GM15510 (cell line): ENCODE results near the gene CCDC106.

Experiments used
- POLR2A ChIP-seq: IDR thresholded peaks from 3 replicates; pipeline ENCODE4 v1.6.1; 2011; ENCODE audit warnings: borderline replicate concordance; ENCODE audit not compliant: insufficient read length; ENCODE audit errors: extremely low read depth

Gene CCDC106

DNA sequence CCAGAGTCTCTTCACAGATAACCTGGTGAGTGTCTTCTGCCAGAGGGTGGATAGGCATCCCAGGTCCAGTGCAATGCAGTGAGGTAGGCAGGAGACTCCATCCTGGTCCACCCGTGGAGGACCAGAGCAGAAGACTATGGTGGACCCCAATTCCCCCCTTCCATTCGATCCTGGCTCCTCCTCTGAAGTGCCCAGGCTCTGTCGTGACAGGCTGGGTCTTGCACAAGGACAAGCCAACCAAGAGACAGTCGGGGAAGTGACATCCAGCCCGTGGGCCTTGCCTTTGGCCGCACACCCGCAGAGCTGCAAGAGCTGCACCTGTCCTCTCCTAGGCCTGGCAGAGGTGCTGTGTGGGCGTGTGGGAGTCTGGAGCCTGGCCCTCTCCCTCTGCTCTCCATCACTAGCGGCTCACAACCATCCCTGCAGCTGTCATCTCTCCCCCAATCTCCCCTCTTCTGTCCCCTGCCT, 26.8 kb upstream of the CCDC106 start:
- no peak for TF ChIP-seq POLR2A

- no peak for TF ChIP-seq POLR2A
Measured at GRCh38 chr19:55621673-55622231, 26.3 kb upstream of the CCDC106 start.

DNA sequence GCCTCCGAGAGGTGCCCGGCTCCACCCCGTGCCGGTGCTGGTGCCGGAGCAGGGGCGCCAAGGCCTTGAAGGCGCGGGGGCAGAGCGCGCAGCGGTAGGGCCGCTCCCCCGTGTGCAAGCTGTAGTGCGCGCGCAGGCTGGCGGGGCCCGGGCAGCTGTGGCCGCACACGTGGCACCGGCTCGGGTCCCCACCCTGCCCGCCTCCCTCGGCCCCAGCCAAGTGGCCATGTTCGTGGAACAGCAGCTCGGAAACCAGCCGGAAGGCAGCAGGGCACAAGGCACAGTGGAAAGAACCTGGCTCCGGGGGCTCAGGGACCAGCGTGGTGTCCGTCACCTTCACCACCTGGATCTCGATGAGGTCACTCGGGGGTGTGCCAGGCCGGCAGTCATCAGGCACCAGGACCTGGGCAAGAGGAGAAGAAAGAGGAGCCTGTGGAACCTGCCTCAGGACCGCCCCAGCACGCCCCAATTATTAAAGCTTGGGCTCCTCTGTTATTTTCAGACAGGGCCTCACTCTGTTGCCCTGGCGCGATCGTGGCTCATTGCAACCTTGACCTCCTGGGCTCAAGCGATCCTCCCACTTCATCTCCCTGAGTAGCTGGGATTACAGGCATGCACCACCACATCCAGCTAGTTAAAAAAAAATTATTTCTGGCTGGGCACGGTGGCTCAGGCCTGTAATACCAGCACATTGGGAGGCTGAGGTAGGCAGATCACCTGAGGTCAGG, 25.6 kb upstream of the CCDC106 start:
- TF ChIP-seq POLR2A: no peak

DNA sequence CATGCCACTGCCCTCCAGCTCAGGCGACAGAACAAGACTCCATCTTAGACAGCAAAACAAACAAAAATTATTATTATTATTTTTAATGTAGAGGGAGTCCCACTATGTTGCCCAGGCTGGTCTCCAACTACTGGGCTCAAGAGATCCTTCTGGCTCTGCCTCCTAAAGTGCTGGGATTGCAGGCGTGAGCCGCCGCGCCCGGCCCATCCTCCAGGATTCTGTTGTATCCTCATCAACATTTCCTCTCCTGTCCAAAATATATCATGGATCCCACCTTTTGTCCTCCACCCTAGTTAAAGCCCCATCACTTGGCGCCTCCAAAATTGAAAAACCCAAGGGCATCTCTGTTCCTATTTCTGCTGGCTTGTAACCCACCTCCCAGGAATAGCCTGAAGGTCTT, 24.9 kb upstream of the CCDC106 start:
- TF ChIP-seq POLR2A: no peak

GRCh38 chr19:55623561-55623960, 24.5 kb upstream of the CCDC106 start:
- no peak for TF ChIP-seq POLR2A

- TF ChIP-seq POLR2A: peak; percentile 77
Measured at GRCh38 chr19:55624109-55625003, 23.7 kb upstream of the CCDC106 start, which contains the start of gene ZNF784. TSS of gene ZNF784 (minus strand) at chr19:55624566. CDS start at chr19:55624561, 5 bp downstream.

DNA sequence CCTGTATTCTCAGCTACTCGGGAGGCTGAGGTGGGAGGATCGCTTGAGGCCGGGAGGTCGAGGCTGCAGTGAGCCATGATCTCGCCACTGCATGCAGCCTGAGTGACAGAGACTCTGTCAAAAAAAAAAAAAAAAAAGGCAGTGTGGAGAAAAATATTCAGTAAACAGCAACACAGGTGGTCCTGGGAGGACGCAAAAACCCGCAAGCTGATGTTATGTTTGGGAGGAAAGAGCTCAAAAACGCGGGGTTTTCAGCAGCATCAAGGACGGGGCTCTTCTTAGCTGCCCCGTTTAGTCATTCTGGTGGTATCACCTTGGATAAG, 23.0 kb upstream of the CCDC106 start:
- no peak for TF ChIP-seq POLR2A

GRCh38 chr19:55626350-55626749, 21.7 kb upstream of the CCDC106 start:
- TF ChIP-seq POLR2A: no peak

DNA sequence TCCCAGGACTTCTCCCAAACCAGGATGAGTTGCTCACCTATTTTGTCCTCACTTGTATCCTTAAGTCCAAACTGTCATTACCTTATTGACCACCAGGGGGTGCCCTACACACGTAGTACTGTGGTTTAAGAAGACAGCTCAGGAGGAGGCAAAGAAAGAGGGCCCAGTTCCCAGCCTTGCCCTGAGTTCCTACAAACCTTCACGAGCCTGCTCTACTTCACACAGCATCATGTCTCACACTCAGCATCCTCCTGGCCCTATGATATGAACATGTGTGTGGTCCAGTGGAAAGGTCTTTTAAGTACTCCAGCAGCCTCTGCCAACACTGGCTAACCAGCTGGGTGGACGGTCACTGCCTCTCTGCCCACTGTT, 15.6 kb upstream of the CCDC106 start:
- no peak for TF ChIP-seq POLR2A

GRCh38 chr19:55633861-55634260, 14.2 kb upstream of the CCDC106 start:
- TF ChIP-seq POLR2A: no peak

DNA sequence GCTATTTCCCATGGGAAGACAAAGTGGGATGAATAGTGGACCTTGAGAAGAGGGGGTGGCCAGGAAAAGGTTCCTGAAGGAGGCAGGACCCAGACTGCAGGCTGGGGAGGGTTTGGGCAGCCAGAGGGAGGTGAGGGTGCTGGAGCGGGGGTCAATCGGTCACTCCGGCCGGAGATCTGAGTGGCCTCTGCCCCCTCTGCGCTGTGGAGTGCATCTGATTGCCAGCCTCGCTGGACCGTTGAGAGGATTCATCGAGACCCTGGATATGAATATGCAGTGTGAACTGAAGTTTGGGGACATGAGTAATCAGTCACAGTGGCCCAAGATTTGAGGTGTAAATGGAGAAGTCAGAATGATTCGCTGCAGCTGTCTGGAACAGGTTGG, 12.7 kb upstream of the CCDC106 start:
- no peak for TF ChIP-seq POLR2A

GRCh38 chr19:55635856-55636440, 12.1 kb upstream of the CCDC106 start:
- TF ChIP-seq POLR2A: no peak

GRCh38 chr19:55636723-55637122, 11.3 kb upstream of the CCDC106 start:
- no peak for TF ChIP-seq POLR2A

DNA sequence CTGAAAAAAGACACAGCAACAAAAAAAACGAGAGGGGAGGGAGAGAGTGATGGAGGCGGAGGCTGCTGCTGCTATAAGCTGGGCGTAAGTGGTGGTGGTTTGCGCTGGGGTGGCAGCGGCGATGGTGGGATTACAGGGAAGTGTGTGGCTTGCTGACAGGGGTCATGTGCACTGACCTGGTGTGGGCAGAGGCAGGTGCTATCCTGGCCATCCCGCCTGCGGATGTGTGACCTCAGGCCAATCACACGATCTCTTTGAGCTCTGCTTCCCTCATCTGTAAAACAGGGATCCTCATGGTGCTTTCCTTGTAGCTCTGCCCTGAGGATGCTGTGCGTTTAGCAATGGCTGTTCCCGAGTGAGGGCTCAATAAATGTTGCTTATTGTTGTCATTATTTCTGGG, 10.5 kb upstream of the CCDC106 start:
- no peak for TF ChIP-seq POLR2A

GRCh38 chr19:55638864-55639359, 9.1 kb upstream of the CCDC106 start:
- TF ChIP-seq POLR2A: no peak
